HG03039 (cell line): Measurements from ENCODE around the gene MOV10L1.
"Not testable (repeated sequence)": the region's sequence is repeated elsewhere in the genome, so short reads cannot be mapped to it uniquely, and the experiment has no call there.

Experiments
- ATAC-seq: cut with Tn5 transposase; IDR thresholded peaks from one replicate; pipeline ENCODE4 v1.9.1; 2021; ENCODE audit warnings: mild to moderate bottlenecking, moderate library complexity; ENCODE audit not compliant: unreplicated experiment

MOV10L1 gene

DNA sequence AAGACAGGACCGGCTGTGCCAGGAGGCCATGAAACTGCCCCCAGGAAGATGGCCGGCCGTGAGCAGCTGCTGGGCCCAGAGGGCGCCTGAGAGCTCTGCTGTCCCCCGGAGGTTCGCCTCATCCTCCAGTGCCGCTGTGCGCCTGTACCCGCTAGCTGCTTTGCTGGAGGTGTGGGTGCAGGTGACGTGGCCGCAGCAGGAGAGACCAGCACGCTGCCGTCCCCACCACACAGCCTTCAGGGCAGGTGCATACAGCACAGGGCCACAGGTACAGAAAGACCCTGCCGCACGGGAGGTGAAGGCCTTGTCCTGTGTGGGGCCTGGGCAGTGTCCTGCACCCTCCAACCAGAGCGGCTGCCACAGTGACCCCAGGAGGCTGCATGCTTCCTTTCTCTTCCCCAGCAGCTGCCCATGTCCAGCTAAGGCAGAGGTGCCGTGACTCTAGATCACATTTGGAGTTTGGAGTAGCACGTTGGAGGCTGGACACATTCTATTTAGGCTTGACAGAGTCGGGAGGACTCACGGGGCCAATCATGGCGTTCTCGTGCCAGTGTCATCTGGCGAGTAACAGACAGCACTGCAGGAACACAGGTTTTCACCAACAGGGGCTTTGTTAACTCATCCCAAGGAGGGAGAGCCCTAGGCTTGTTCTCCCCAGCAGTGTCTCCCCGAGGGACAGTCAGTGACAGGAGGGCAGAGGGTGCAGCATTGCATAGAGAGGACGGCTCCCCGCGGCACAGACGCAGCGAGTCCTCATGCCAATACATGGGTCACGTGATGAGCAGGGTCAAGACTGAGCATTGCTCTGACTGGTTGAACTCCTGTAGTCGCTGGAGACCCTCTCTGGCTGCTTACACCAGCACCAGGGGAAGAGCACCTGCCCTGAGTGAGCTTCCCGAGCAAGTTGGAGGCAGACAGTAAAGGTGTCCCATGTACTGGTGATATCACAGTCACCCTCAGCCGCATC is 62.0 kb downstream of the MOV10L1 start:
- ATAC-seq, result no peak

DNA sequence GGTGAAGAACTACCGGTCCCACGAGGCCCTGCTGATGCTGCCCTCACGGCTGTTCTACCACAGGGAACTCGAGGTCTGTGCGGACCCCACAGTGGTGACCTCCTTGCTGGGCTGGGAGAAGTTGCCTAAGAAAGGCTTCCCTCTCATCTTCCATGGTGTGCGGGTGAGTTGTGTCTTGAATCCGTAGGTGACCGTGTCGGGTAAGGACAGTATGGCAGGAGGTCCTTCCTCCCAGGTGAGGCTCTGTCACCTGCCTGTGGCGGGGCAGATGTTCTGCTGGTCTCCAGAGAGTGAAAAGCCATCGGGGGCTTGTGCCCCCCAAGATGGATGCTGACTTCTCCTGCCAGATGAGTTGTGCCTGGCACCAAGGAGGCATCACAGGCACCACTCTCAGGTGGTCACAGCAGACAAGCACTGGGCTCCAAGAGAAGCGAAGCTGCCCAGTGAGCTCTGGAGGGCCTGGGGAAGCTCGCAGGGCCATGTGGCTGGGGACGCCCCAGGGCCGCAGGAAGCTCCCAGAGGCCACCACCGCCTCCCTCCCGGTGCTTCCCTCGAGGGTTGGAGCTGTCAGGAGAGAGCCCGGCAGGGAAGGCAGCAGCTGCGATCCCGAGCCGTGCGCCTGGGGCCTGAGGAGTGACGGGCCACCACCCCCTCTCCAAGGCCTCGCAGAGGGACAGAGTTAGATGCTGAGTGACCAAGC is 63.4 kb downstream of the MOV10L1 start:
- no peak for ATAC-seq

DNA sequence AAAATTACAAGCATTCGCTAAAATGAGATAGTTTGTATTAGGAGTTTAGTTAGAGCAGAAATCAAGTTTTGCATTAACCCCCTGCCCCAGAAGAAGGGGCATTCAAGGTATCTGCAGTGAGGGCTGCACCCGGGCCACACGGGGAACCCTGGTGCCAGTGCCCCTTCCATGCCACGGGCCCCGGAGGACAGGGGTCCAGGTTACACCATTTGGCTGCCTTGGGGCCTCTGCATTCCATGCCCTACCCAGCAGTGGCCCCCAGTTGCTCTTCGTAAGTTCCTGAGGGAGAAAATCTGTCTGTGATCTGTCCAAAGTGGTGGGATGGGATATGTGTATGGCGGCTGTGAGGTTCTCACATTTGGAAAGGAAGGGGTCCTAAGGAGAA is 63.9 kb downstream of the MOV10L1 start:
- ATAC-seq, result no peak

DNA sequence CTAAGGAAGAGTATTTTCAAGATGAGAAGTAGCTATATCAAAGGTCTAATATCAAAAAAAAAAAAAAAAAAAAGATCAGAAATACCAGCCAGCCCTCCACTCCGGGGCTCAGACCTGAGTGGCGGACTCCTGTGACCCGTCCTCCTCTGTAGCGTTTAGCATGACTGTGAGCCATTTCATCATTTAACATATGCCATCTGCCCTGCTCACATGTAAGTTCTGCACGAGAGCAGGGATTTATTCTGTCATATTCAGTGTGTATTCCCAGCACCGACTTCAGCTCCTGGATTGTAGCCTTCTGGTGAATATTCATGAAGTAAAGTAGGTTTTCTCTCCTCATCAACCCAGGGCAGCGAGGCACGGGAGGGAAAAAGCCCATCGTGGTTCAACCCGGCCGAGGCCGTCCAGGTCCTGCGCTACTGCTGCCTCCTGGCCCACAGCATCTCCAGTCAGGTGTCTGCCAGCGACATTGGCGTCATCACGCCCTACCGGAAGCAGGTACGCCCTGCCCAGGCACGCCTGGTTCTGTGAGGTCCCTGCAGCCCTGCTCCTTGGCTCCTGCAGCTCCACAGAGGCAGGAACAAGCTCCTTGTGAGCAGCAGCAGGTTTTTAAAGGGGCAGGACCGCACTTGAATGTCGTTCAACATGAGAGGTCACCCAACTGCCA is 68.0 kb downstream of the MOV10L1 start:
- ATAC-seq, result no peak

DNA sequence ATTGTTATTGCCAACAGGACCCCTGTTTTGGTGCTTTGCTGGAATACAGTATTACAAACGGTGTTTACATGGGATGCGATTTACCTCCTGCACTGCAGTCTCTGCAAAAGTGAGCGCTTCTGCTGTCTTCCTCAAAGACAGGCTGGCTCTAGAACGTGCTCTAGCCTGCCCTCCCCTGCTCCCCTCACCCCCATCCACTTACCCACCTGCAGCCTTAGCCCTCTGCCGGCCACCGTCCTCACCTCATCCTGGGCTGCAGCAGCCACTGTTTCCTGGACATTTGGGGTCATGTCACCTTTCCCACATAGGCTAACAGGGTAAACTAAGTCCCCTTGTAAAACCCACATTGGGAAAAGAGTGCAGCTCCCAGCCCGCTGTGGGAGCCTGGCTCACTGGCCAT is 71.1 kb downstream of the MOV10L1 start:
- no peak for ATAC-seq

DNA sequence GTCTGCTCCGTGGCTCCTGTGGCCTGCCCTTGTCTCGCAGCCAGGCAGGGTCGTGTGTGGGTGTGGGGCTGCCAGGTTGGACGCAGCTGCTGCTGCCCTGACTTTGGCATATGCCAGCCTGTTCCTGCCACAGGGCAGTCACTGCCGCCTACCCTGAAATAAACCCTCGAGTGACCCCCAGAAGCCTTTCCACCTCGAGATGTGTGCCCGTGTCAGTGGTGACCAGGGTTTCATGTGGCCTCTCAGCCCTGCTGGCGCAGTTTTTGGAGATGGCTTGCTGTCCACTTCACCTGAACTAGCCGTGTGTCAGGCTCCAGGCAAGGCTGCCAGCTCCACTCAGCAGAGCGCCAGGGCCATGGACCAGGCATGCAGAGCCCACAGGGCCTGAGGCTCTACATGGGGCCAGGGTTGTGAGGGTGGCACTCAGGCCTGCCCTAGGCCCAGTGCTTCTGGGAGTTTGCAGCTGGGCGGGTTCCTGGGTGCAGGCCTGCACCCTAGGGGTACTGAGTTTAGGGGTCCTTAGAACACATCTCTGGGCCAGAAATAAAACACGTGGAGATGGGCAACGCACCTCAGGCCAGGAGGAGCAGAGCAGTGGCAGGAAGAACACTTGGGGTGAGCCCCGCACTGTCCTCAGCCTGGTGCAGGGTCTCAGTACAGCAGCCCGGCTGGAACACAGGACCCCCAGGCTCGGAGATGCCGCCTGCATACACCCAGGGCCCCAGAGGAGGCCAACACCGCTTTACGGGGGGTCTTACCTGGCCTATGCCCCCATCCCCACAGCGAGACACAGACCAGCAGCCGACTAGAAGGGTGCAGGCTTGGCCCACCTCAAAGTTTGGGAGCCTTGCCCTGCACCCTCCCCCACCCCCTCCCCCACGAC is 71.9 kb downstream of the MOV10L1 start:
- no peak for ATAC-seq

DNA sequence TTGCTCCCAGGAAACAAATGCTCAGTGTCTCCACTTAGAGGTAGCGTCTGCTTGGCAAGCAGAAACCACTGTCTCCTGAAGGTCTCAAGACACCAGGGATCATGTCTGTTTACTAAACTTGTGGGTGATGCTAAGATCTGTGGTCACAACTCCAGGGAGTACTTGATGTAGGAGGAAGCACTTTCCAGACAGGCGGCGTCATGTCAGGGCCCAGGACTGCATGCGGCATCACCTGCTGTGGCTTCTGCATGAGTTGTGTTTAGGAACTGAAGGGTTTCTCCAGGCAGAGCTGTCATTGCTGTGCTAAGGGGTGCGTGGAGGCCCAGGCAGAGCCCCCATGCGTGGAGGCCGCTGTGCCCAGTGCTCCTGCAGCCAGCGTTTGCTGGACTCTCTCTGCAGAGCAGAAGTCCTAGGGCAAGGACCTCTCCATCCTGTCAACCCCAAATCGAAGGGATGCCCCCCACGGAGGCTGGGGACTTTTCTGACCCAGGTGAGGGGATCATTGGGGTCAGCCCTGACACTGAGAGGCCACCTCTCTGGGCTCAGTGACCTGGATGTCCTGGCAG is 72.7 kb downstream of the MOV10L1 start:
- no peak for ATAC-seq

DNA sequence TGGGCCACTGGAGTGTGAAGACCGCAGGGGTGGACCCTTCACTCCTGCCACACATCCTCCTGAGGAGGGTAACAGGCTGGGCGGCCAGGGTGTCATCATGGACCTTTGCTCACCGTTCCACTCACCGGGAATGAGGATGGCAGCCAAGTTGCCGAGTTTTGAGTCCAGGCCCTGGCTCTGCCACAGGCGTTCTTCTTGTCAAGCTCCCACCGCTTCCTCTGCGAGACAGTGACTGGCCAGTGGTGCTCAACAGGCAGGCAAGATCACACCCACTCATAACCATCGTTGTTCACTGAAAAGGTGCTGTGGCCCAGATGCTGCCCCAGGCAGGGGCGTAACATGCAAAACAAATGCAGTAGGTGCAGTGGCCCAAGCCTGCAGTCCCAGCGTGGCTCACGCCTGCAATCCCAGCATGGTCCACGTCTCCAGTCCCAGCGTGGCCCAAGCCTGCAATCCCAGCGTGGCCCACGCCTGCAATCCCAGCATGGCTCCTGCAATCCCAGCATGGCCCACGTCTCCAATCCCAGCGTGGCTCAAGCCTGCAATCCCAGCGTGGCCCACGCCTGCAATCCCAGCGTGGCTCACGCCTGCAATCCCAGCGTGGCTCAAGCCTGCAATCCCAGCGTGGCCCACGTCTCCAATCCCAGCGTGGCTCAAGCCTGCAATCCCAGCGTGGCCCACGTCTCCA is 75.8 kb downstream of the MOV10L1 start:
- no peak for ATAC-seq

DNA sequence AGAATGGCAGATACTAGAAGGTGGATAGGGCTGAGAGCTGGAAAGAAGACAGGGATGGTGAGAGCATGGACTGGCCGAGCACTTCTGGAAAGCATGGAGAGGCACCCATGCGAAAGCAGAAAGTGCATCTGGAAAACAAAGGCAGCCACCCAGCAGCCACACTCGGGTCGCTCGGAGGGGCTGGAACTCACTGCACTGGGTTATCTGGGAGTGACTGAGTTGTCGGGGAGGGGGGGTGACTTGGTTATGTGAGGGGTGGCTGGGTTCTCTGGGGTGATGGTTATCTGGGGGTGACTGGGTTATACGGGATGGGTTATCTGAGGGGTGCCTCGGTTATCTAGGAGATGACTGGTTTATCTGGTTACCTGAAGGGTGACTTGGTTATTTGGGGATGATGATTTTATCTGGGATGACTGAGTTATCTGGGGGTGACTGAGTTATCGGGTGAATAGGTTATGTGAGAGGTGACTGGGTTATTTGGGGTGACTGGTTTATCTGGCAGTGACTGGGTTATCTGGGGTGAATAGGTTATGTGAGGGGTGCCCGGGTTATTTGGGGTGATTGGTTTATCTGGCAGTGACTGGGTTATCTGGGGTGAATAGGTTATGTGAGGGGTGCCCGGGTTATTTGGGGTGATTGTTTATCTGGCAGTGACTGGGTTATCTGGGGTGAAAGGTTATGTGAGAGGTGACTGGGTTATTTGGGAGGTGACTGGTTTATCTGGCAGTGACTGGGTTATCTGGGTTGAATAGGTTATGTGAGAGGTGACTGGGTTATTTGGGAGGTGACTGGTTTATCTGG is 78.1 kb downstream of the MOV10L1 start:
- no peak for ATAC-seq

DNA sequence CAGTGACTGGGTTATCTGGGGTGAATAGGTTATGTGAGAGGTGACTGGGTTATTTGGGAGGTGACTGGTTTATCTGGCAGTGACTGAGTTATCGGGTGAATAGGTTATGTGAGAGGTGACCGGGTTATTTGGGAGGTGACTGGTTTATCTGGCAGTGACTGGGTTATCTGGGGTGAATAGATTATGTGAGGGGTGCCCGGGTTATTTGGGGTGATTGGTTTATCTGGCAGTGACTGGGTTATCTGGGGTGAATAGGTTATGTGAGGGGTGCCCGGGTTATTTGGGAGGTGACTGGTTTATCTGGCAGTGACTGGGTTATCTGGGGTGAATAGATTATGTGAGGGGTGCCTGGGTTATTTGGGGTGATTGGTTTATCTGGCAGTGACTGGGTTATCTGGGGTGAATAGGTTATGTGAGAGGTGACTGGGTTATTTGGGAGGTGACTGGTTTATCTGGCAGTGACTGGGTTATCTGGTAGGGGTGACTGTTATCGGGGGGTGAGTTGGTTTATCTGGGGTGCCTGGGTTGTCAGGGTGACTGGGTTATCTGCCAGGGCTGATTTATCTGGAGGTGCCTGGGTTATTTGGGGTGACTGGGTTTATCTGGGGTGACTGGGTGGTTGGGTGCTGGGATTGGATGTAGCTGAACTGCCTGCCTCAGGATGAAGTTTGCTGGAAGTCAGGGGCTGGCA is 78.8 kb downstream of the MOV10L1 start:
- not testable (repeated sequence) for ATAC-seq

DNA sequence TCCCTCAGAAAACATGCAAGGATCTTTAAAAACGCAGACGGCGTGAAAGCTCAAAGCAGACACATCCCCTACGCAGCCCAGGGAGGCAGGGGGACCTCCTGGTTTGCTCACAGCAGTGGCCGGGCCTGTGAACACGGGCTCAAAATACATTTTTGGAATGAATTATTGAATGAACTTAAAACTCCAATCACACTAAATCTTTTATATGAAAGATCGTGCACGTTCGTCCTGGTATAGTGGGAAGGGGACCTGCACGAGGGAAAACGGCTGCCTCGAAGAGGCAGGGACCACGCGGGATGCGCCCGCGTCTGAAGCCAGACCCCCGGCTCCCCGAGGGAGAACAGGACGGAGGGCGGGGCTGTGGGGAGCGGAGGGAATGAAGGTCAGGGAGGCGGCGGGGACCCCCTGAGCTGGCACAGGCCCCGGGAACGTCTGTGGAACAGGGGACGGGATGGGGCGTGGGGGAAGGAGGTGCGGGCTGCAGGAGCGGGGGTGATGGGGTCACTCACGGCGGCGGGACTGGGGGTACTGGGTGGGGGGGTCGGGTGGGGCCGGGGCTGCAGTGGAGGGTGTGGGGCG is 79.5 kb downstream of the MOV10L1 start:
- ATAC-seq, result no peak

DNA sequence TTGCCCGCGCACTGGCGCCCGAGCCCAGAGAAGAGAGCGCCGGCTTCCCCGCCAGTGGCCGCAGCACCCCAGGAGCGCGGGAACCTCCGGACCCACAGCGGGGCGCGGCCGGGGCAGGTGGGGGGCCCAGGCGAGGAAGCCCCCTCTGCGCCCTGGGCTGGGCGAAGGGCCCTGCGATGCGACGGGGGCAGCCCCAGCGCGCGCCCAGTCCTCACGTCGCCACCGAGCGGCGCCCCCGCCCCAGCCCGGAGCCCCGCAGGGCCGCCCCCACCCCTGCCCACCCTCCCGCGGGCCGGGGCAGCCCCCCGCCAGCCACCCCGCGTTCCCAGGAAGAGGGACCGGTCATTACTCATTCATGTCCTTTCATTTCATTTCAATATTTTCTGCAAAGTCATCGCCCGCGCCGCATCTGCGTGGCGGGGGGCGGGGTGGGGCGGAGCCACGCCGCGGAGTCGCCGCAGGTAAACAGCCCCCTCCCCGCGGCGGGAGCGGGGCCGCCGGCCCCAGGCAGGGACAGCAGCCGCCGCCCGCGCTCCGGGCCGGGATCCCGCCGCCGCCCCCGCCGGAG is 80.1 kb downstream of the MOV10L1 start:
- ATAC-seq, result no peak

DNA sequence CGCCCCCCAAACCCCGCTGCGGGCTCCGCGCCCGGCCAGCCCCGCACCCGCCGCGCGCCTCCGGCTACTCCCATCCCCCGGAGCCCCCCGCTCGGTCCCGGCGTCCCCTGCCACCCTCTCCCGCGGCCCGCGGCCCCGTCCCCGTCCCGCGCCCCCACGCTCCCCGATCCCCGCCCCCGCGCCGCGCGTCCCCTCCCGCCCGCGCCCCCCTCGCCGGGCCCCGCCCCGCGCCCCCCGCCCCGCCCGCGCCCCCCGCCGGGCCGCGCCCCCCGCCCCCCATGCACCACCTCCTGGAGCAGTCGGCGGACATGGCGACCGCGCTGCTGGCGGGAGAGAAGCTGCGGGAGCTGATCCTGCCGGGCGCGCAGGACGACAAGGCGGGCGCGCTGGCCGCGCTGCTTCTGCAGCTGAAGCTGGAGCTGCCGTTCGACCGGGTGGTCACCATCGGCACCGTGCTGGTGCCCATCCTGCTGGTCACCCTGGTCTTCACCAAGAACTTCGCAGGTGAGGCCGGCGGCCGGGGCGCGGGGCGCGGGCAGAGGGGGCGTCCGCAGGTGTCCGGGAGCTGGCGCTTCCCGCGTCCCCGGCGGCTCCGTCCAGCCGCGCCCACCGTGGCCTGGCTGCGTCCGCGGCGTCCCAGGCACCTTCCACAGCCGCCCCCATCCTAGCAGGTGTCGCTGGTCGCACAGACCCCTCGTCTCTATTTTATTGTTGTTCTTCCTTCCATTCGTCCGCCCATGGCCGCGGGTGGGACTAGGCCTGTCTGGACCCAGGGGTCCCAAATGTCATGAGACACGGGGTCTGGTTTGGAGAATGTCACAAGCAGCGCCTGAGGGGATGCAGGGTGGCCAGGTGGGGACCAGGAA is 80.9 kb downstream of the MOV10L1 start, which contains the start of gene PANX2:
TSS of gene PANX2 (plus strand) at position 279 of the 866 bp plus-strand sequence. CDS start at position 279, 0 bp downstream.
- no peak for ATAC-seq

DNA sequence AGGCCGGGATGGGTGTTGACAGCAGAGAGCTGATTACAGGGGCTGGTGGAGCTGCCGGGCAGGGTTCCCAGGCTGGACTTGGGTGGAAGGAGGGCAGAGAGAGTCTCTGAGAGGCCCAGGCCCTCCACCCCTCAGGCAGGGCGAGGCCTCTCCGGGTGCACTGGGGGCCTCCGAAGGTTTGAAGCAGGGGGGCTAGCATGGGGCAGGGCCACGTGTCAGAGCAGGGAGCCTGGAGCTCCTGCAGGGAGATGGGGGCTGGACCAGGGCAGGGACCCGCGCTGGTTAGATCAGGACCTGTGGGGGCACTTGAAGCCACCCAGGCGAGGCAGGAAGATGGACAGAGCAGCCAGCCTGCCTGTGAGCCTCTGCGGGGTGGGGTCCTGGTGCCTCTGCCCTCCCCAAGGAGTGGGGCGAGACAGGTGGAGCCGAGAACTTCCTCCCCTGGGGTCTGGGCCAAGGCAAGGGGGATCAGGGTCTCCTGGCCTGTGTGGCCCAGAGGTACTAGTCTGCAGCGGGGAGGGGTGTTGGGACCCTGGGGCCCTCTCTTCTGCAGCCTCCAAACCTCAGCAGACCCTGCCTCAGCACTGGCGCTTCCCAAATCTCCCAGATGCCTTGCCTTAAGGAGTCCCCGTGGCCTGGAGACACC is 81.6 kb downstream of the MOV10L1 start:
- ATAC-seq, result no peak

DNA sequence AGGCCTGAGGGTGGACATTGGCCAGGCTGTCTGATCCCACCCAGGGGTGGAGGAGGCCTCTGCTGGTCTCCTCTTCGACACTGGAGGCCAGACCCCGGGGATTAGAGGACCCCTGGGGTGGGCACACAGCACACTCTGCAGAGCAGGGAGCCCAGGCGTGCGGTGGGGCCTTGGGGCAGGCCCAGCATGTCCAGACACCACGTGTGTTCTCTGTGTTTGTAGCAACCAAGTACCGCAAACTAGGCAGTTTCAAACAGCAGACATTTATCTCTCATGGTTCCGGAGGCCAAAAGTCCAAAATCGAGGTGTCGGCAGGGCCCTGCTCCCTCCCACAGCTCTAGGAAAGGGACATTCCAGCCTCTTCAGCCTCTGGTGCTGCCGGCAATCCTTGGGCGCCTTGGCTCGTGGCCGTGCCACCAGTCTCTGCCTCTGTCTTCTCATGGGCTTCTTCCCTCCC is 82.2 kb downstream of the MOV10L1 start:
- ATAC-seq, result no peak
